Stomach (tissue), 9 donors: ENCODE measurements around the gene IQGAP2. TPM values are rescaled to one million over a fixed set of nuclear protein-coding genes. Genes with fewer than 3 reads are reported as not detected.

Experiments
- DNase-seq, 2 donors: peaks; one replicate each; pipeline versions ENCODE4 v3.0.0 to v3.0.0-alpha.2; 2013 to 2019
- H3K27ac ChIP-seq, 5 donors: fragments of 200-600 bp in 4 of 5; sonication (generic) in 4 of 5; one replicate each; pipeline ENCODE4 v1.5.1; 2013 to 2019; ENCODE audit warnings: mild to moderate bottlenecking in 1 of 5, moderate library complexity in 1 of 5
- H3K27me3 ChIP-seq, 3 donors: fragments of 200-600 bp; sonication (generic); one replicate each; pipeline ENCODE4 v1.5.1; 2017 to 2019; ENCODE audit warnings: mixed run types in 1 of 3
- H3K36me3 ChIP-seq, 4 donors: fragments of 200-600 bp; sonication (generic); 1 replicate in 3 of 4; 2 replicates in 1 of 4; pipeline ENCODE4 v1.5.1; 2016 to 2019
- H3K4me1 ChIP-seq, 4 donors: fragments of 200-600 bp; sonication (generic); one replicate each; pipeline ENCODE4 v1.5.1; 2016 to 2019
- H3K4me3 ChIP-seq, 4 donors: fragments of 200-600 bp; sonication (generic) in 3 of 4; one replicate each; pipeline ENCODE4 v1.5.1; 2016 to 2019; ENCODE audit warnings: mild to moderate bottlenecking in 1 of 4
- H3K9me3 ChIP-seq, 4 donors: fragments of 200-600 bp; sonication (generic); one replicate each; pipeline ENCODE4 v1.5.1; 2016 to 2019
- EP300 ChIP-seq: sonication (generic); formaldehyde crosslinking; IDR thresholded peaks from one replicate; pipeline ENCODE4 v1.6.1; 2017; ENCODE audit warnings: antibody characterized with exemption
- POLR2A ChIP-seq, 4 donors: fragments of 450-650 bp; IDR thresholded peaks; one replicate each; pipeline ENCODE4 v1.6.1; 2016; ENCODE audit warnings: antibody characterized with exemption in 4 of 4, control low read depth in 2 of 4, mild to moderate bottlenecking in 1 of 4, moderate library complexity in 1 of 4
- POLR2AphosphoS5 ChIP-seq, 3 donors: sonication (generic); formaldehyde crosslinking; IDR thresholded peaks; one replicate each; pipeline ENCODE4 v1.6.1; 2016; ENCODE audit warnings: antibody characterized with exemption in 3 of 3
- WGBS, 5 donors: extraction: QIAGEN DNeasy Blood & Tissue Kit in 3 of 5; methylation state at CpG; one replicate each; pipeline versions ENCODE4 v1.1.5 to v1.1.7; 2013 to 2018; 5-methylcytosine and 5-hydroxymethylcytosine counted together
- intact Hi-C: fragments of 100-400 bp; cut with DNase I; formaldehyde crosslinking; loops from one replicate; pipeline ENCODE4 v1.15.1; 2023; ENCODE audit warnings: low total_unique reads
- polyA plus RNA-seq, 3 donors: library from polyadenylated mRNA; stranded (reverse); fragments of 200-250 nt; gene quantifications; one replicate each; pipeline ENCODE4 v1.2.3, GENCODE V29; 2013
- total RNA-seq, 5 donors: library from RNA; depleted of rRNA; stranded (reverse); fragments of >200 nt; gene quantifications; one replicate each; pipeline versions ENCODE4 v1.1.0 to v1.2.3, GENCODE V29; 2014 to 2016
- TF ChIP-seq, protein P1 (sequence below), 7 experiments: fragments of 450-650 bp in 4 of 7; fragments of 200-600 bp in 3 of 7; sonication (generic) in 3 of 7; IDR thresholded peaks; one replicate each; pipeline ENCODE4 v1.5.1; 2016 to 2019; ENCODE audit warnings: antibody characterized with exemption in 7 of 7, control low read depth in 2 of 7, mild to moderate bottlenecking in 1 of 7
- donor health status: healthy with polysubstance abuse.
- donor health status: Bipolar disorder and iron deficiency.
- donor health status: healthy.

Gene IQGAP2
- total and polyA plus RNA-seq, 8 donors = 11.5 to 122 (median 42.1) TPM

- H3K4me3 ChIP-seq = no peak overlapping the region
- intact Hi-C loops = loop anchor here (10.0 kb wide), 1 partner anchor 125 kb away; no protein-coding TSS in a partner anchor
- no peaks in the 10 kb centered on the region for H3K9me3 ChIP-seq
- no peaks in the 10 kb centered on the region for H3K36me3 ChIP-seq
- 94 to 100% (median 97%) methylated on average over 1 of the region's 1 CpG for WGBS, 5 donors
- TF ChIP-seq, protein P1, sequence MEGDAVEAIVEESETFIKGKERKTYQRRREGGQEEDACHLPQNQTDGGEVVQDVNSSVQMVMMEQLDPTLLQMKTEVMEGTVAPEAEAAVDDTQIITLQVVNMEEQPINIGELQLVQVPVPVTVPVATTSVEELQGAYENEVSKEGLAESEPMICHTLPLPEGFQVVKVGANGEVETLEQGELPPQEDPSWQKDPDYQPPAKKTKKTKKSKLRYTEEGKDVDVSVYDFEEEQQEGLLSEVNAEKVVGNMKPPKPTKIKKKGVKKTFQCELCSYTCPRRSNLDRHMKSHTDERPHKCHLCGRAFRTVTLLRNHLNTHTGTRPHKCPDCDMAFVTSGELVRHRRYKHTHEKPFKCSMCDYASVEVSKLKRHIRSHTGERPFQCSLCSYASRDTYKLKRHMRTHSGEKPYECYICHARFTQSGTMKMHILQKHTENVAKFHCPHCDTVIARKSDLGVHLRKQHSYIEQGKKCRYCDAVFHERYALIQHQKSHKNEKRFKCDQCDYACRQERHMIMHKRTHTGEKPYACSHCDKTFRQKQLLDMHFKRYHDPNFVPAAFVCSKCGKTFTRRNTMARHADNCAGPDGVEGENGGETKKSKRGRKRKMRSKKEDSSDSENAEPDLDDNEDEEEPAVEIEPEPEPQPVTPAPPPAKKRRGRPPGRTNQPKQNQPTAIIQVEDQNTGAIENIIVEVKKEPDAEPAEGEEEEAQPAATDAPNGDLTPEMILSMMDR (IDR thresholded peaks at IDR 0.05) = no peak
- TF ChIP-seq EP300 (no peak), POLR2AphosphoS5 (IDR thresholded peaks at IDR 0.05) (no peak), POLR2A (IDR thresholded peaks at IDR 0.05) (no peak)
- no peak for DNase-seq
- H3K27me3 ChIP-seq = no peaks in the 10 kb centered on the region
- H3K27ac ChIP-seq = no peak overlapping the region
- peaks cover 3 to 30% (median 17%) of the 10 kb centered on the region in 4 donors for H3K4me1 ChIP-seq
These were observed 16.7 kb downstream of the IQGAP2 start for GRCh38 chr5:76419597-76420298.

GRCh38 chr5:76422227-76422626, 19.1 kb downstream of the IQGAP2 start:
- no peak overlapping the region for H3K4me3 ChIP-seq
- DNase-seq = peak in 1 of 2 donors; percentile 53
- TF ChIP-seq POLR2AphosphoS5 (IDR thresholded peaks at IDR 0.05) (no peak), POLR2A (IDR thresholded peaks at IDR 0.05) (no peak), EP300 (no peak)
- TF ChIP-seq, protein P1 (IDR thresholded peaks at IDR 0.05) = no peak
- H3K9me3 ChIP-seq = no peaks in the 10 kb centered on the region
- H3K27ac ChIP-seq = no peak overlapping the region
- H3K36me3 ChIP-seq = no peaks in the 10 kb centered on the region
- peaks cover 15 to 51% (median 34%) of the 10 kb centered on the region in 4 donors for H3K4me1 ChIP-seq
- 14 to 42% (median 30%) methylated on average over 4 of the region's 4 CpGs for WGBS, 5 donors
- no peaks in the 10 kb centered on the region for H3K27me3 ChIP-seq
- intact Hi-C loops = no loop called here

- Histone ChIP-seq H3K27ac (no peak overlapping the region), H3K4me1 (peaks cover 20 to 56% (median 36%) of the 10 kb centered on the region in 4 donors), H3K27me3 (no peaks in the 10 kb centered on the region), H3K9me3 (no peaks in the 10 kb centered on the region), H3K36me3 (no peaks in the 10 kb centered on the region), H3K4me3 (no peak overlapping the region)
- intact Hi-C loops = no loop called here
- DNase-seq = no peak
- WGBS, 5 donors = 71 to 86% (median 74%) methylated on average over 3 of the region's 3 CpGs
- TF ChIP-seq, protein P1 (IDR thresholded peaks at IDR 0.05) = no peak
- TF ChIP-seq POLR2AphosphoS5 (IDR thresholded peaks at IDR 0.05) (no peak), EP300 (no peak), POLR2A (IDR thresholded peaks at IDR 0.05) (no peak)
These were observed 19.7 kb downstream of the IQGAP2 start for GRCh38 chr5:76422742-76423141.

DNA sequence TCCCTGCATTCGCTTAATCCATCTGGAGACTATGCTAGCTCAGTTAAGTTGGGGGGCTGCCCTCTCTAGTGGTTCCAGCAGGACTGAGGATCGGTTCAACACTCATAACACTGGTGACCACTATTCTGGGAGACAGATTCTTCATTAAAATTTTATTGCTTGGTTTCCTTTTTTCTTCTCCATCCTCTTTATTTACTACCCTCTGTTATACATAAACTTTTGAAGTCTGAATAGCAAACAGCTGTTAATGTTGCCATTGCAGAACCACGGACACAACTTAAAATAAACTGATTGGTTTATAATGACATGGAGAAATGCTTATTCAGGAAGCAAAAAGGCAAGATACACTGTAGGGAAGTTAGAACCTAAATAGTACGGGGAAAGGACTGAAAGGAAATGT, 22.1 kb downstream of the IQGAP2 start:
- H3K4me3 ChIP-seq = no peak overlapping the region
- WGBS, 5 donors = 46 to 63% (median 51%) methylated on average over 4 of the region's 4 CpGs
- TF ChIP-seq EP300 (no peak), POLR2A (IDR thresholded peaks at IDR 0.05) (no peak), POLR2AphosphoS5 (IDR thresholded peaks at IDR 0.05) (no peak)
- TF ChIP-seq, protein P1 (IDR thresholded peaks at IDR 0.05) = no peak
- no peak overlapping the region for H3K27ac ChIP-seq
- DNase-seq = no peak
- no peaks in the 10 kb centered on the region for H3K36me3 ChIP-seq
- intact Hi-C loops = no loop called here
- H3K4me1 ChIP-seq = peaks cover 24 to 62% (median 37%) of the 10 kb centered on the region in 4 donors
- H3K27me3 ChIP-seq = no peaks in the 10 kb centered on the region
- H3K9me3 ChIP-seq = no peaks in the 10 kb centered on the region
